Measurements from ENCODE around the gene LTBP1. TPM values are rescaled to one million over a fixed set of nuclear protein-coding genes. Genes with fewer than 3 reads are reported as not detected.

Gene LTBP1
- total RNA-seq, 1 experiment from 2014 or later = 10.3 TPM

DNA sequence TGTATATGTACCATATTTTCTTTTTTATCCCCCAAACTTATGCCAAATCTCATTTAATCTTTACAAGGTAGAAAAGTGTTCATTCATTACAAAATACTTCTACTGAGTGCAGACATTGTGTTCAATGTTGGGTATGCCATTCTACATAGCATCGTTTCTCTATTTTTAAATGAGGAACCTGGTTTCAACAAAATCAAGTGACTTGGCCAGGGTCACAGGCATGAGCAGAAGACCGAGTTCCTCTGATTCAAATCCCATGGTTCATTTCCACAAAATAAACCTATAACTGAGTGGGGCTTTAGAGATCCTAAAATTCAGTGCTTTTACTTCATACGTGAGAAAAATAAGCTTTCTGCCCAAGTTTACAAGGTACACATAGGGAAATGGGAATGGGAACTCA lies 448.3 kb downstream of the LTBP1 start:
- Histone ChIP-seq H3F3A (ENCODE audit: insufficient read depth, low read depth) (no peaks in the 10 kb centered on the region), H3K4me3 (no peak overlapping the region), H4K20me1 (ENCODE audit: insufficient read depth) (no peaks in the 10 kb centered on the region), H3K27ac (no peak overlapping the region), H3K4me2 (no peak overlapping the region), H3K36me3 (ENCODE audit: low read depth) (no peaks in the 10 kb centered on the region), H3K4me1 (replicated peaks; ENCODE audit: insufficient read depth) (no peaks in the 10 kb centered on the region), H3K9me2 (ENCODE audit: insufficient read depth) (no peaks in the 10 kb centered on the region), H2AFZ (no peak overlapping the region), H3K9me3 (ENCODE audit: insufficient read depth, low read depth) (no peaks in the 10 kb centered on the region), H3K27me3 (ENCODE audit: insufficient read depth, low read depth) (no peaks in the 10 kb centered on the region), H3K79me2 (ENCODE audit: low read depth) (no peaks in the 10 kb centered on the region)
- POLR2A ChIA-PET (ENCODE audit: unreplicated experiment) = no interaction called here
- CTCF ChIA-PET = no interaction called here
- TF ChIP-seq EZH2 (IDR thresholded peaks at IDR 0.05; ENCODE audit: low read depth) = no peak
- TF ChIP-seq, protein P1, sequence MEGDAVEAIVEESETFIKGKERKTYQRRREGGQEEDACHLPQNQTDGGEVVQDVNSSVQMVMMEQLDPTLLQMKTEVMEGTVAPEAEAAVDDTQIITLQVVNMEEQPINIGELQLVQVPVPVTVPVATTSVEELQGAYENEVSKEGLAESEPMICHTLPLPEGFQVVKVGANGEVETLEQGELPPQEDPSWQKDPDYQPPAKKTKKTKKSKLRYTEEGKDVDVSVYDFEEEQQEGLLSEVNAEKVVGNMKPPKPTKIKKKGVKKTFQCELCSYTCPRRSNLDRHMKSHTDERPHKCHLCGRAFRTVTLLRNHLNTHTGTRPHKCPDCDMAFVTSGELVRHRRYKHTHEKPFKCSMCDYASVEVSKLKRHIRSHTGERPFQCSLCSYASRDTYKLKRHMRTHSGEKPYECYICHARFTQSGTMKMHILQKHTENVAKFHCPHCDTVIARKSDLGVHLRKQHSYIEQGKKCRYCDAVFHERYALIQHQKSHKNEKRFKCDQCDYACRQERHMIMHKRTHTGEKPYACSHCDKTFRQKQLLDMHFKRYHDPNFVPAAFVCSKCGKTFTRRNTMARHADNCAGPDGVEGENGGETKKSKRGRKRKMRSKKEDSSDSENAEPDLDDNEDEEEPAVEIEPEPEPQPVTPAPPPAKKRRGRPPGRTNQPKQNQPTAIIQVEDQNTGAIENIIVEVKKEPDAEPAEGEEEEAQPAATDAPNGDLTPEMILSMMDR (conservative IDR thresholded peaks at IDR 0.05) = no peak
- intact Hi-C loops (cut with micrococcal nuclease; ENCODE audit: unreplicated experiment) = loop anchor here (1.0 to 10.0 kb wide), 3 partner anchors 190 to 623 kb away; no protein-coding TSS in a partner anchor
- no peak for DNase-seq
- BruUV-seq (replicated peaks) = no TSS peak

- no peaks in the 10 kb centered on the region for H3K36me3 ChIP-seq (ENCODE audit: low read depth)
- DNase-seq = peak in 1 of 2 experiments; percentile 53
Observed at GRCh38 chr2:33395655-33396249, 449.0 kb downstream of the LTBP1 start.

DNA sequence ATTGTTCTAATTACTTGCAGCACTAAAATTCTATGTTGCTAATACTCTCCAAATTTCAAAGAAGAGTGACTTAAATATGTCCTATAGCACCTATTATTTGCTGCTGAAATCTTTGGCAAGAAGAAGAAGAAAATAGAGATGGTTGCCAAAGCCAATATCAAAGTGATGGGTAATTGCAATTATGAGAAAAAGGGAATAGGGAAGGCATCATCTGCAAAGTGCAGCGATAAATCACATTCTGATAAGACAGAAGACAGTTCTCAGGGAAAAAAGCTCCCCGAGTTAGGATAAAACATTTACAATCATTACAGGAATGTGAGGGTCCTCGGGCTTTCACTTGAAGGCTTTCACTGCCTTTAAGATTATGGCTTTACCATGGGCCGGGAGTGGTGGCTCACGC lies 457.6 kb downstream of the LTBP1 start:
- Histone ChIP-seq H3K4me1 (replicated peaks; ENCODE audit: insufficient read depth) (no peaks in the 10 kb centered on the region), H3K4me3 (no peak overlapping the region), H3K27ac (no peak overlapping the region), H2AFZ (no peak overlapping the region), H4K20me1 (ENCODE audit: insufficient read depth) (no peaks in the 10 kb centered on the region), H3K9me3 (ENCODE audit: insufficient read depth, low read depth) (0 out of 2 replicates have a peak, but pooled peaks cover 7% of the 10 kb centered on the region), H3K36me3 (ENCODE audit: low read depth) (no peaks in the 10 kb centered on the region), H3K79me2 (ENCODE audit: low read depth) (no peaks in the 10 kb centered on the region), H3K27me3 (ENCODE audit: insufficient read depth, low read depth) (no peaks in the 10 kb centered on the region), H3F3A (ENCODE audit: insufficient read depth, low read depth) (no peaks in the 10 kb centered on the region), H3K9me2 (ENCODE audit: insufficient read depth) (no peaks in the 10 kb centered on the region), H3K4me2 (no peak overlapping the region)
- BruUV-seq (replicated peaks) = no TSS peak
- no peak for DNase-seq
- ChIA-PET POLR2A (ENCODE audit: unreplicated experiment) (no interaction called here), CTCF (no interaction called here)
- intact Hi-C loops (cut with micrococcal nuclease; ENCODE audit: unreplicated experiment) = no loop called here
- TF ChIP-seq EZH2 (IDR thresholded peaks at IDR 0.05; ENCODE audit: low read depth) = no peak
- TF ChIP-seq, protein P1 (conservative IDR thresholded peaks at IDR 0.05) = no peak

More at GRCh38 chr2:33395655-33396249, 449.0 kb downstream of the LTBP1 start:
- intact Hi-C loops (cut with micrococcal nuclease; ENCODE audit: unreplicated experiment) = loop anchor here (1.0 to 10.0 kb wide), 3 partner anchors 189 to 623 kb away; no protein-coding TSS in a partner anchor
- Histone ChIP-seq H3K9me3 (ENCODE audit: insufficient read depth, low read depth) (no peaks in the 10 kb centered on the region), H3K9me2 (ENCODE audit: insufficient read depth) (no peaks in the 10 kb centered on the region), H3K4me3 (no peak overlapping the region), H3K4me1 (replicated peaks; ENCODE audit: insufficient read depth) (no peaks in the 10 kb centered on the region), H4K20me1 (ENCODE audit: insufficient read depth) (no peaks in the 10 kb centered on the region), H3K27ac (no peak overlapping the region), H3F3A (ENCODE audit: insufficient read depth, low read depth) (no peaks in the 10 kb centered on the region), H3K79me2 (ENCODE audit: low read depth) (no peaks in the 10 kb centered on the region), H2AFZ (no peak overlapping the region), H3K27me3 (ENCODE audit: insufficient read depth, low read depth) (no peaks in the 10 kb centered on the region), H3K4me2 (no peak overlapping the region)
- CTCF ChIA-PET = interaction anchor here (0.6 to 0.7 kb wide), 9 partner anchors 12 to 1333 kb away, joined by 3 to 12 read pairs (median 3); no protein-coding TSS in a partner anchor
- TF ChIP-seq, protein P1 (conservative IDR thresholded peaks at IDR 0.05) = peak; percentile 82
- TF ChIP-seq EZH2 (IDR thresholded peaks at IDR 0.05; ENCODE audit: low read depth) = no peak
- POLR2A ChIA-PET (ENCODE audit: unreplicated experiment) = no interaction called here
- no TSS peak for BruUV-seq (replicated peaks)
